ENCODE data around the gene KRTAP10-4.

GRCh38 chr21:44556879-44557278 is 16.6 kb upstream of the KRTAP10-4 start:
- TF ChIP-seq, protein P1, sequence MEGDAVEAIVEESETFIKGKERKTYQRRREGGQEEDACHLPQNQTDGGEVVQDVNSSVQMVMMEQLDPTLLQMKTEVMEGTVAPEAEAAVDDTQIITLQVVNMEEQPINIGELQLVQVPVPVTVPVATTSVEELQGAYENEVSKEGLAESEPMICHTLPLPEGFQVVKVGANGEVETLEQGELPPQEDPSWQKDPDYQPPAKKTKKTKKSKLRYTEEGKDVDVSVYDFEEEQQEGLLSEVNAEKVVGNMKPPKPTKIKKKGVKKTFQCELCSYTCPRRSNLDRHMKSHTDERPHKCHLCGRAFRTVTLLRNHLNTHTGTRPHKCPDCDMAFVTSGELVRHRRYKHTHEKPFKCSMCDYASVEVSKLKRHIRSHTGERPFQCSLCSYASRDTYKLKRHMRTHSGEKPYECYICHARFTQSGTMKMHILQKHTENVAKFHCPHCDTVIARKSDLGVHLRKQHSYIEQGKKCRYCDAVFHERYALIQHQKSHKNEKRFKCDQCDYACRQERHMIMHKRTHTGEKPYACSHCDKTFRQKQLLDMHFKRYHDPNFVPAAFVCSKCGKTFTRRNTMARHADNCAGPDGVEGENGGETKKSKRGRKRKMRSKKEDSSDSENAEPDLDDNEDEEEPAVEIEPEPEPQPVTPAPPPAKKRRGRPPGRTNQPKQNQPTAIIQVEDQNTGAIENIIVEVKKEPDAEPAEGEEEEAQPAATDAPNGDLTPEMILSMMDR (IDR thresholded peaks at IDR 0.05), result no peak
- TF ChIP-seq POLR2A (IDR thresholded peaks at IDR 0.05) (no peak), EP300 (IDR thresholded peaks at IDR 0.05) (no peak)
